Stimulated activated naive CD8-positive, alpha-beta T cell treated with anti-CD3 and anti-CD28 coated beads, Interleukin-15, Interleukin-2, amounts not matched to agents 100 U/mL and 50 U/mL, for 24 hours (primary cell): Measurements from ENCODE around the gene UTS2B.

ENCODE experiments used
- ATAC-seq: fragments of 150-1000 bp; cut with Tn5 transposase; one replicate; pipeline ENCODE4 v1.10.0; 2021
- DNase-seq: peaks from one replicate; pipeline ENCODE4 v3.0.0; 2021

Gene UTS2B

DNA sequence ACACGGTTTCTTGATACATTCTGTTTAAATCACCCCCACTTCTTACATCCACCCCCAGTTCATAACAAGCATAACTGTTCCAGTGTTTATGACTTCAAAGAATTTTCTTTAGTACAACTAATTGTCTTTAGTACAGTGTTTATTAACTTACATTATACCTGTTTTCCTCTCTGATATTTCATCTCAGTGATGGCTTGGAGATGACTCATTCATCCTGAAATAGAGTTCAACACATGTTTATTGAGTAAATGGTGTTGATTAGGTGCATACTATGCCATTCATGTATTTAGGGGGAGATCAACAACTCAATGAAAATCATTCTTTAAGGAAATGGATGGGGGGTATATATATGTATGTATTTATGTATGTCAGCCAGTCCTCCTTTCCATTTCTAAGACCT, 21.7 kb upstream of the UTS2B start:
- DNase-seq (no peak), ATAC-seq (no peak)

DNA sequence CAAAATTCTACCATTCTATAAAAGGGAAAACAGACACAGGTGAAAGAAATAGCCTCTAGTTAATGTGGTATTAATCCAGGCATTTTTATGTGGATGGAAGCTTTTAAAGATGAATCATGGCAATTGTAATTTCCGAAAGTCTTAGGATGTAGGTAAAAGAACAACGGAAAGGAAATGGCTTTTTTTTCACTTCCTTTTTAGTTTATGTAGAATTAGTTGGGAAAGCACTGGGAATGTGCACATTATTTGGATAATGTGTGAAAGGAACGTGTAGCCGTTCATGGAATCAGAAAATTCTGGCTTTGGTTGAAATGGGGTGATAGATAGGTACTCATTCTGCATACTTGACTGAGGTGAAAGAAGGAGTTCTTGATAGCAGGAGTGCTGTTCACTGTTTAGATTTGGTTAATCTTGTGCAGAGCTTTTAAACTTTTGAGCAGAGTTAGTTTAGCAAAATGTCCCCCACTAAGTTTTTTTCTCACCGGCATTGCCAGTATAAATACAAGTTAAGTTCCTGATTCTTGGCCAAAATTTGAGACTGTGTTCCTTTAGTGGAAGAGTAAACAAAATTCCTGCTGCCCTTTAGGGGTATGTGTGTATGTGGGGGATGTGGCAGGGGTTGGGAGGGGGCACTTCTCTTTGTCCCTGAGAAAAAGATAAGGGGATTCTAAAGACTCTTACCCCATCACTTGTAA, 20.2 kb upstream of the UTS2B start:
- DNase-seq (no peak), ATAC-seq (no peak)

DNA sequence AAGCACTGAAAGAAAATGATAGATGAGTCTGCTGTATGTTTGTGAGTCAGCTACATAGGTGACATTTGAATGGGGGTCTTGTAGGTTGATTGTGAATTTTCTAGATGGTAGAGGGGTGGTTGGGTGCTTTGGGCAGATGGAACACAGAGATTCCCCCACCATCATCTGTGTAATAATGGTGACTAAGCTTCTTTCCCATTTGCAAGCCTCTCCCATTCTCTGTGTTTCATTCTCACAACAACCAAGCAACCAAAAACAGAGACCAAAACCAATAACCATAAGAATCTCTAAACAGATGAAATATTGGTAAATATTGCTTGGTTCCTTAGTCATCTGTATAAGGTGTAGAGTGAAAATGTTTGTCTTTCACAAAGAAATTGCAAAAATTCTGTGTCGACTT, 17.8 kb upstream of the UTS2B start:
- ATAC-seq (no peak), DNase-seq (no peak)

DNA sequence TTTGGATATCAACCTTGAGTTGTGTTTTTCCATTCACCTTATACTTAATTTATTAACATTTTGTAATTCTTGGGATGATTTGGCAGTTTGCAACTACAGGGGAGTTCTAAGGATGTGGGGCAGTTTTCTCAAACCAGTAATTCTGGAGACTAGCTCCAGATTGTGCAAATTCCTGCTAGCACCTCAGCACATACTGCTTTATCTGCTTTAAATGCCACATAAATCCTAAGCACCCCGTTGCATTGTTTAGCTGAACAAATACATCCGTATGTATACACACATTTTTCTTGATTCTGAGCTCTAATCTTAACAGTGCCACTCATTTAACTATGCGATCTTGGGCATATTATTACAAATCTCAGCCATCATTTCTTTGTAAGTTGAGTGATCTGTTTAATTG, 16.9 kb upstream of the UTS2B start:
- DNase-seq (no peak), ATAC-seq (no peak)

DNA sequence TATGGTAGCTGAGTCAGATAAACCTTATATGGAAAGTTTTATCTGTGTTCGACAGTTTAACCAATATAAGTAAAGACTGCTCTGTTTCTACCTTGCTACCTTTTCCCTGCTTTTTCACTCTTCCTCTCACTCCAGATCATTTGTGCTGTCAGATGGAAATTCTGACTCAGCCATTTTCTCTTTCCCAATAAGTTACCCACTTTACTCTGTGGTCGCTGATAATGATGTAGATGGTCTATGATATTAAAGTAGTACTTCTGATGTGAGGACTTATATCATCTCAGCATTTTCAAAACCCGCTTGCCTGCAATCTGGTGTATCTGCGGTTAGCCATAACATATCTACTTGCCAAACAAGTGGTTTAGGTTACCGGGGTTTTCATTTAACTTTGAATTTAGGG, 15.0 kb upstream of the UTS2B start:
- no peak for DNase-seq
- ATAC-seq, result no peak

DNA sequence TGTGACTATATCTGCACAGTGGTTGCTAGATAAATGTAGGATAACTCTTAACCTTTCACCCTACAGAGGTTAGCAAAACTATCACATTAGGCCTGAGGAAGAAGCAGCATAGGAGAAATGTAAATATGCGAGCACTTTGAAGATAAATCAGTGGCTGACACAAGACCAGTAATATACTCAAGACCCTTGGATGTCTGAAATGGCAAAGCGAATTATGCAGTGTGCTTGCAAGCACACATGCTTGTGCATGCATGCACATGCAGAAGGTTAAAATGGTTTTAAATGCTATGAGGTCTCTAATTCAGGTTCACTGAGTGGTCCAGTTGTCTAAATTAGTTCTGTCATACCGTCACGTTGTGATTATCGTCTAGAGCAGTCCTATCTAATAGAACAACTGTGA, 13.6 kb upstream of the UTS2B start:
- ATAC-seq (no peak), DNase-seq (no peak)

DNA sequence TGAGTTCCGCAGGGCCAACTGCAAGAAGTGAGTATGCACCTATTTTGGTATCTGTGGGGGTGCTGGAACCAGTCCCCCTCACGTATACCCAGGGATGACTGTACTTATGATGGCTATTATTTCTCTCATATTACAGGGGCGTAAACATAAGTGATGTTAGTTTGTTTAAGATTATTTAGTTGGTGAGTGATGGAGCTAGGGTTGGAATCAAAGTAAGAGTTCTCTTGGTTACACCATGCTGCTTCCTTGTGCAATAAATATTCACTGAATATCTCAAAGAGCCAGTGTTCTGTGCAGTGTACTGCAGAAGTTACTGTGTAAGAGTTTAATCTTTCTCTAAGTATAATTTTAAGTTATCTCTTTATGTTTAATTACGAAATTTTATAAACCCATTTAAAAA, 12.8 kb upstream of the UTS2B start:
- ATAC-seq, result no peak
- no peak for DNase-seq

DNA sequence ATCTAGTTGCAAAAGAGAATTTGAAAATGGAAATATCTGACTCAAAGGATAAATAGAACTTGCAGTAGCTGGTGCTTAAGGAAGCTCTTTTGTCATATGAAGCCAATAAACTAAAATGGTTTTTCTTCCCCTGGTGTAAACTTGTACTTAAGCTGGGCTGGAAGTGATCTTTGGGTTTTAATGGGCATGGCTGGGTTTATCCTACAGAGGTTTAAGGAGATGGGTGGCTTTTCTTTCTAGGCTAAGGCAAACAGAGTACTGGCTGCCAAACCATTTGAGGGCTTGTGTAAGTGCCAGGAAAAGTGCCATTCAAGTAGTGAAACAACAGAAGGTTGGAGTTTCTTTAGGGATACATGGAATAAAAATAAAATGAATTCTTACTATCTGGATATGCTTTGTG, 12.1 kb upstream of the UTS2B start:
- no peak for DNase-seq
- no peak for ATAC-seq

DNA sequence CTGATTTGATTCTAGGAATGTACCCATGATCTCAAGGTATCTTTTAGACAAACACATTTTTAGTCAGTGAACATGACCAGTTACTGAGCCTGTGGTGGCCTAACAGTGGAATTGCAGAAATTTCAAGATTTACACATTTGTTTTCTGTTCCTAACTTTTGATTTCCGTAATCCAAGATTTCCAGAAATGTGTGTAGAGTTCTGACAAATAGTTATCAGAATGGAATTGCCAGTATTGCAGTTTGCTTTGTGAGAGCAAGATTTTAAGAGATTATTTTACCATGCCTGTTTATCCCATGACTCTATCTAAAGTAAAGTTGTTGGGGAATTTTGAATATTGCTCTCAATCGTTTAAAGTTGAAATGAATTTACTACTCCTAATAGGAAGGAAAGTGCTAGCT, 11.7 kb upstream of the UTS2B start:
- no peak for ATAC-seq
- DNase-seq, result no peak

DNA sequence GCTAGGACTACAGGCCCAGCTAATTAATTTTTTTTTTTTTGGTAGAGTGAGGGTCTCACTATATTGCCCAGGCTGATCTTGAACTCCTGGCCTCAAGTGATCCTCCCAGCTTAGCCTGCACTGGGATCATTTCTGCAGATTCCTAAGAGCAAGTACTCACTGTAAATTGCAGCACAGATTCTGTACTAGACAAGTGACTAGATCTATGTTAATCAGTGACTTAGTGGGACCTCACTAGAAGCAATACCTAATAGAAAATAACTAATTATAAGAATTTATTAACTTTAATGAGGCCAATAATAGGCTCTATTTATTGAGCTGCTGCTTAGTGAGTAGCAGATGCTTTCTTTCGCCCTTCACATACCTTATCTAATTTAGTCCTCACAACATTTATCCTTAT, 10.6 kb upstream of the UTS2B start:
- no peak for DNase-seq
- ATAC-seq, result no peak

DNA sequence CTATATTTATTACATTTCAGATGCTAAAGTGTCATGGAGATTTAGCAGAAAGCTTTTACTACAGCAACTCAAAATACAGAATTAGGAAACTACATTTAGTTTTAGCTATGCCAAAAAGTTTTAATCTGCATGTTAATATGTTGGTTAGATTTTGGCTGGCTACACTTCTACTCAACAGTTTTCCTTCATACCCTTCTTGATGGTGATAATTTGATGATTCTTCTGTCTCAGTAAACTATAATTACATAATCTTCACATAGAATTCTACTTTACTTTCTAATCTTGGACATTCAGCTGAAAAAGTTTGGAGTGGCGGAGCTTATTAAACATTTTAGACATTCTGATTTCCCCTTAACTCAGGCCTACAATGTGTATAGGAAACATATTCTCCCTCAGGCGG, 10.0 kb upstream of the UTS2B start:
- ATAC-seq (no peak), DNase-seq (no peak)

DNA sequence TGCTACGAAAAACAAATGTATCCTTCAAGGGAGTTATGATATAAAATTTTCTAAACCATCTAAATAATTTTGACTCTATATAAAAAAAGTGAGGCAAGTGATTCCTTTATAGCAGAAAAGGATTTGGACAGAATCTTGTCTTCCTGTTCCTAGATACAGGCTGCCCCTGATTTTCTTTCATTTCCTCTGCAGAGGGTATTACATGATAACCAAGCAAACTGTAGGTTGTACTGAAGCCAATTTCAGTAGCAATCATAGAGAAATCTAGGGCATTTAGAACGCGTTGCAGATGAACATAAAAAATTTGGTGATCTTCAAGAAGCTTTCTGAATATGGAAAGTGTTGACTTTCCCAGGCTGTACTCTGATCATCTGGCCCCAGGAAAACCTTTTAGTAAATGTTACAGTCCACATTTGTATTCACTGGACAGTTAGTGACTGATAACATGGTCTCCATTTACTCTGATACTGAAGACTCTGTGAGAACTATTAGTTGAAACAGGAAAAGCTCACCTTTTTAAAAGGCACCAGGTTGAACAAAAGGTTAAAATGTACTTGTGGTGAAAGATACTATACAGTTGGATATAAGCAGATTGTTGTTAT, 9.1 kb upstream of the UTS2B start:
- ATAC-seq (no peak), DNase-seq (no peak)

DNA sequence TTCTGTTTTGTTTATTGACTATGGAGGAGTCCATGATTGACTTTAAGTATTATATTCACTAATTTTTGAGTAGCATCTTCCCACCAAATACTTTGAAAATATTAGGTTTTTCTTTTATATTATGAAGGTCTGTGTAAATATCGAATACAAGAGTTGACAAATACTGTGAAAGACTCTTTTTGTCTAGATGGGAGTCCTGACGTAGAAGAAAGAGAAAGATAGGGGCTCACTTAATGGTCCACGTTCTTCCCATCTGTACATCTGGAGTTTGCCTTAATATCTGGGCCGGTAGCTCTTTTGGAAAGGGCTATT, 7.8 kb upstream of the UTS2B start:
- no peak for ATAC-seq
- DNase-seq, result no peak

DNA sequence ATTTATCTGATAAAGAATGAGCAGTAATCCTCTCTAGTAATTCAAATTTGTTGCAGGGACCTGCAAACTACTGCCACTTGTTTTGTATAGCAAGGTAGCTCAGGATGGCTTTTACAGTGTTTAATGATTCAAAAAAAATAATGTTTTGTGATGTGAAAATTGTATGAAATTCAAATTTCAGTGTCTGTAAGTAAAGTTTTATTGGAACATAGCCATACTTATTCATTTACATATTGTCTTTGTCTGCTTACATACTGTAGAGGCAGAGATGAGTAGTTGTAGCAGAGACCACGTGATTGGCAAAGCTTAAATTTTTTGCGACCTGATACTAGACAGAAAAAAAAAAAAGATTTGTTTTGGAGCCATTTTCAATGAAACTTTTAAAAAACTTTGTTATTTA, 6.5 kb upstream of the UTS2B start:
- DNase-seq (no peak), ATAC-seq (no peak)

DNA sequence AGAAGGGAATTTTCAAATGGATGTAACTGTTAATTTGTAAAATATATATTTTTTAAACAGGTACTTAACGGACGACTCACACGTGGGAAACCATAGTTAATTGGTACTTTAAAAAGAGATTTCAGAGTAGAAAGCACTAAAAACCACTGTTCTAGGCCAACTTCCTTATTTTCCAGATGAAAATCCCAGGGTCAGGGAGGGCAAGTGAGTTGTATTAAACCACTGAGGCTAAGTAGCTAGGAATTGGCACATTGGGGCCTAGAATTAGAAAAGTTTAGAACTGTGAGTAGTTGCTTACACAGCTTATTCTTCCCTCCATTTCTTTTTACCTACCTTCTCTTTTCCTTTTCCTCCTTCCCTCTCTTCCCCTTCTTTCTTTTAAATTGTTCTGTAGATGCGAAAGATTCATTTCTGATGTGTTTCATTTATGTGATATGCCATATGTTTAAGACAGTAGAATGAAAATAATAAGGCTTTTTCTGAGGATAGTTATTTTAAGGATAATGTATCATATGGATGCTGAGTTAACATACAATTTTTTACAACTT, 4.1 kb upstream of the UTS2B start:
- no peak for DNase-seq
- ATAC-seq, result no peak

DNA sequence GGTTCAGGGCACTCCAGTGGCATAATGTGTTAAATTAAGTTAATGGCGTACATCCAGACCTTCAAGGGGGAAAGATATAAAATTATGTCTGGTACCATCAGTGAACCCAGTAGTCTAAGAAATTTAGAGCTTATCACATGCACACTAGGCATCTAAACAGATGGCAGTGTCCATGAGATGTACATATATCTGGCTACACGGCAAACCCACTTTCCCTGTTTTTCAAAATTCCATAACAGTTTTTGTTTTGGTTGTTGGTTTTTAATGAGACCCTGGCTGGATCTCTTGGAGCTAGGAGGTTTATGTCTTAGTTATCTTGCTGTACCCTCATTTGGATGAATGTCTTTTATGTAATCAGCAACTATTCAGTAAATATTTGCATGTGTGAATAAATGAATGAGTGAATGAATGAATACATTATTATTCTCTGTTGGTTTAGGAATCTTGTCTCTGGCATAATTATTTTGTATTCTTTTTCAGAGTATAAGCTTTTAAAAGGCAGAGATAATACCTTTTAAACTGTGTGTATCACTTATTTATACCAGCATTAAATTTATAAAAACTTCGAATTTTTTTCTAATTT, 3.1 kb upstream of the UTS2B start:
- ATAC-seq (no peak), DNase-seq (no peak)

DNA sequence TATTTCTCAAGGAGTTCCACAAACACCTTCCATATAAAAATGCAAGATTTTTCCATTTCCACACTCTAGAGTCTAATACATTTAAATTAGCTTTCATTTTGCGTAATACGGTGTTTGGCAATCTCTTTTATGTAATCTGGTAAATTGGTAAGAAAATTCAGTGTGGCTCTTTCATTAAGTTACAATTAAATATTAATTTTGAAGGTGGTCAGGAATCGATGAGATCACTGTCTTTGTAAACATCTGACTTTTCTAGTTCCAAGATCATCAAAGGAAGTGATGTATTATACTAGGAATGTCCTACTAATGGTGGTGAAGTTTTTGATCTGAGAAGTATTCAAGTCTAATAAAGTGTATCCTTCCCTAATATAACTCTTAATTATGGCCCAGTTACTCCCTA, 1.1 kb upstream of the UTS2B start:
- ATAC-seq (no peak), DNase-seq (no peak)

DNA sequence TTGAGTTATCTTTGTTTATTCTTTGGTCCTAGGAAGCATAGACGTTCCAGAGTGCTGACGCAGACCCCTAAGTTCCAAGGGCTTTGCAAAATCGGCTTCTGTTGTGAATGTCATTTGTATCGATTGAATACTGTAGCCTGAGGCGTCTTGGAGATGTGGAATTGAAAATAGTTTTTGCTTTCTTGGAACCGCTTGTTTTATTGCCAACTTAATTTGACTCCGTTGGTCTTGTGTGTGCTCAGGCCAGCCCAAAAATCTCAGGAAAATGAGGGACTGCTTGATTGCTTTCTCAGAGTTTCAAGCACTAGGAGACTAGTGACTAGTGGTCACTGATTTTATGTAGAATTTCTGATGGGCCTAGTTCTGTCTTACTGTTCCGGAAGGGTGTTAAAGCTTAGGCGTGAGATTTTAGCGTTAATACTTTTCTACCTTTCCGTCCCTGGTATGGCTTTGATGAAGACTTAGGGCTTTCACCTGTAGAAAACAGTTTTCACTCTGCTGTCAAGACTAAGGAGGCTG, 263 bp upstream of the UTS2B start:
- DNase-seq (no peak), ATAC-seq (no peak)

DNA sequence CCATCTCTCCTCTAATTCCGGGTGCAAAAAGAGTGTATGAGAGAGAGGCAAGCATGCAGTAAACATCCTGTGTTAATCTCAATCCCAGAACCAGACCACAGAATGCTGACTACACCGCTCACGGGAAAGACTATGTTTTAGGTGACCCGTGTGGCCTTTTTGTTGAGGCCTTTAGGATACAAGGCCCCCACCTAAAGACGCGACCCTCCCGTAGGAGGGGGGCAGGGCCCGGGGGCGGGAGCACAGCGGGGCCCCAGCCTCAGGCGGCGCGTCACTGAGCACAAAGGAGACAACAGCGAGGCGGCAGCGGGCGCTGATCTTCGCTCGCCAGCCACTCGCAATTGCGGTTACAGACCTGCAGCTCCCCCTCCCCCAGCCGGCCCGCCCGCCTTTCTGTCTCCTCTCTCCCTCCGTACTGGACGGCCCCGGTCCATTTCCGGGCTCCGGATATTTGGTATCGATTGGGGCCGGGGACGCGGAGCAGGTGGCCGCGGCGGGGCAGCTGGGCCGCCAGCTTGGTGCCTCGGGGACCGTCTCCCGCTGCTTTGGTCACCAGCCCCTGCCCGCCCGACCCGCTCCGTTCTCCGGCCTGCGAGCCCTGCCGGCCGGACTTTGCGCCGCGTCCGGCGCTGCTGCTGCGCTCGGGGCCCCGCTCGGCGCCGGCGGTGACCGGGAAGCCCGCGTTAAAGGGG, 1.2 kb downstream of the UTS2B start, which contains the start of gene CCDC50:
Gene CCDC50 (plus strand): TSS at position 433 of the 692 bp plus-strand sequence. CDS start 281 bp downstream, outside the sequence.
- DNase-seq (peak; percentile 61), ATAC-seq (peak; percentile 52)

DNA sequence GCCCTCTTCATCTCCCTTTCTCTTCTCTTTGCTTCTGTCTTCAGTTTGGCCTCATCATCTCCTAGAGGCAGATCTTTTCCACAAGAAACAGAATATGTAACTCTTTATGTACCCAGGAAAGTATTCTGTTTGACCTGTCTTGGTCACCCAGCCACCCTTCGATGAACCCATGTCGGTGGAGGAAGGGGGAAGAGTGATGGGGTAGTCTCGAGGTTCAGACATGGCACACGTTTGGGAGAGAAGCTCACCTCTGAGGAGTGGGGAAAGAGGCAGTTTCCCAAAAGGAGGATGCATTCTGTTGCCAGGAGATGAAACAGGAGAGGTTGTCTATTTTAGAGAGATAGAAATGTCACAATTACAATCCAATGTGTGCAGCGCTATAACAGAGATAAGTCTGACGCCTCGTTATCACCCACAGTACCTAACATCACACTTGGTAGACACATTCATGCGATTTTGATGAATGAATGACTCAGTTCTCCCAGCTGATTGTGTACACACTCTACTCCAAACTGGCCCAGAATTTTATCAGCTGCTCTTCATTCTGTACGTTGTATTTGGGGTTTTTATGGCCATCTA, 1.9 kb downstream of the UTS2B start:
- ATAC-seq, result peak; percentile 73
- no peak for DNase-seq

DNA sequence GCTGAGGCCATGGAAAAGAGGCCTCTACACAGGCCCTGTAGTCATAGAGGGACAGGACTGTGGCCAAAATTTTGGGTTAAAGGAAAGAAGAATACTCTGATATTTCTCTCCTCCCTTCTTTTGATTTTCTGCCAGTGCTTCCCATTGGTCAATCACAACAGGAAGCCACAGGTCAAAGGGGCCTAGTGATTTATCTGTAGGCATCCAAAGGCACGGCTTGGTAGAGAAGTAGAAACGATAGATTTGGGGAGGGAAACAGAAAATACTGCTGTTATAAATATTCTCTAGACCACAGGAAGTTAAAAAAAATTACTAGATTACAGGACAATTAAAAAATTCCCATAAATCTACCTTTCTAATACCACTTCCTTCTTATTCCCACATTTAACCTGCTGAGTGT, 2.8 kb downstream of the UTS2B start:
- no peak for DNase-seq
- ATAC-seq, result no peak

DNA sequence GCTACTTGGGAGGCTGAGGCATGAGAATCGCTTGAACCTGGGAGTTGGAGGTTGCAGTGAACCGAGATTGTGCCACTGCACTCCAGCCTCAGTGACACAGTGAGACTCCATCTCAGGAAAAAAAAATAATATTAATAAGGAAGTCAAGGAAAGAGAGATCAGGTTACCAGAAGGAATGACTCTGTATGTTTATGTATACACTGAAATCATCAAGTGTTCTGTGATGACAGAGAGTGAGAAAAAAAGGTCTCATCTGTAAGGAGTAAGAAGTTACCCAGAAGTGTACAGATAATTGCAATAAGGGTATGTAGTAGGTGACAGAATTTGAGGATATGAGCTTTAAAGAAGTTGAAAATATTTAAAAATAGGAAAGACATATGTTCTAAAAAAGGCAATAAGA, 5.4 kb downstream of the UTS2B start:
- ATAC-seq (no peak), DNase-seq (no peak)
